DOHH2 (cell line): ENCODE data around the gene SUSD4.

Experiments
- H3F3A ChIP-seq: fragments of 200-600 bp; sonication (generic), shearing (Covaris generic); 2 replicates; pipeline ENCODE4 v1.6.0; 2016; ENCODE audit warnings: antibody characterized with exemption, mild to moderate bottlenecking; ENCODE audit not compliant: control insufficient read depth, insufficient read depth
- H3K27ac ChIP-seq: fragments of 200-600 bp; sonication (generic); 2 replicates; pipeline ENCODE4 v1.5.1; 2014; ENCODE audit warnings: low read depth, mild to moderate bottlenecking, low read length, moderate library complexity
- H3K27me3 ChIP-seq: fragments of 200-600 bp; sonication (generic); 2 replicates; pipeline ENCODE4 v1.6.1; 2014; ENCODE audit warnings: mild to moderate bottlenecking, low read length, mixed read lengths; ENCODE audit not compliant: control insufficient read depth
- H3K36me3 ChIP-seq: fragments of 200-600 bp; sonication (generic); 2 replicates; pipeline ENCODE4 v1.6.1; 2014; ENCODE audit warnings: mild to moderate bottlenecking, low read length, moderate library complexity, mixed read lengths; ENCODE audit not compliant: control insufficient read depth
- H3K4me1 ChIP-seq: fragments of 200-600 bp; sonication (generic); 2 replicates; pipeline ENCODE4 v1.6.1; 2014; ENCODE audit warnings: mild to moderate bottlenecking, low read length, mixed read lengths; ENCODE audit not compliant: control insufficient read depth
- H3K4me2 ChIP-seq: fragments of 200-600 bp; sonication (generic); 2 replicates; pipeline ENCODE4 v1.6.0; 2014; ENCODE audit warnings: mild to moderate bottlenecking, low read length, moderate library complexity
- H3K4me3 ChIP-seq: fragments of 200-600 bp; sonication (generic); 2 replicates; pipeline ENCODE4 v1.5.1; 2014; ENCODE audit warnings: mild to moderate bottlenecking, low read length, mixed read lengths
- H3K79me2 ChIP-seq: fragments of 200-600 bp; sonication (generic); 2 replicates; pipeline ENCODE4 v1.6.1; 2014; ENCODE audit warnings: mild to moderate bottlenecking, low read length, mixed read lengths; ENCODE audit not compliant: control insufficient read depth
- H3K9me2 ChIP-seq: fragments of 200-600 bp; sonication (generic); replicated peaks from 2 replicates; pipeline ENCODE4 v1.6.1; 2014; ENCODE audit warnings: mild to moderate bottlenecking, low read length, mixed read lengths; ENCODE audit not compliant: control insufficient read depth
- H3K9me3 ChIP-seq: fragments of 200-600 bp; sonication (generic); 2 replicates; pipeline ENCODE4 v1.6.1; 2014; ENCODE audit warnings: antibody characterized with exemption, low read length, mixed read lengths; ENCODE audit not compliant: control insufficient read depth, insufficient read depth
- H4K20me1 ChIP-seq: fragments of 200-600 bp; sonication (generic); 2 replicates; pipeline ENCODE4 v1.6.0; 2014; ENCODE audit warnings: low read depth, mild to moderate bottlenecking, antibody characterized with exemption, low read length, moderate library complexity; ENCODE audit not compliant: control insufficient read depth, insufficient read depth
- EZH2phosphoT487 ChIP-seq: fragments of 200-600 bp; sonication (generic); IDR thresholded peaks from 2 replicates; pipeline ENCODE4 v1.6.1; 2017; ENCODE audit warnings: borderline replicate concordance, mild to moderate bottlenecking, antibody characterized with exemption, low read length, moderate library complexity, mixed read lengths
- TF ChIP-seq, protein P1 (sequence below): fragments of 200-600 bp; sonication (generic); IDR thresholded peaks from one replicate; pipeline ENCODE4 v1.5.1; 2014; ENCODE audit warnings: antibody characterized with exemption, mild to moderate bottlenecking, low read depth, low read length; ENCODE audit not compliant: poor library complexity, severe bottlenecking

SUSD4 gene, protein sequence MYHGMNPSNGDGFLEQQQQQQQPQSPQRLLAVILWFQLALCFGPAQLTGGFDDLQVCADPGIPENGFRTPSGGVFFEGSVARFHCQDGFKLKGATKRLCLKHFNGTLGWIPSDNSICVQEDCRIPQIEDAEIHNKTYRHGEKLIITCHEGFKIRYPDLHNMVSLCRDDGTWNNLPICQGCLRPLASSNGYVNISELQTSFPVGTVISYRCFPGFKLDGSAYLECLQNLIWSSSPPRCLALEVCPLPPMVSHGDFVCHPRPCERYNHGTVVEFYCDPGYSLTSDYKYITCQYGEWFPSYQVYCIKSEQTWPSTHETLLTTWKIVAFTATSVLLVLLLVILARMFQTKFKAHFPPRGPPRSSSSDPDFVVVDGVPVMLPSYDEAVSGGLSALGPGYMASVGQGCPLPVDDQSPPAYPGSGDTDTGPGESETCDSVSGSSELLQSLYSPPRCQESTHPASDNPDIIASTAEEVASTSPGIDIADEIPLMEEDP

DNA sequence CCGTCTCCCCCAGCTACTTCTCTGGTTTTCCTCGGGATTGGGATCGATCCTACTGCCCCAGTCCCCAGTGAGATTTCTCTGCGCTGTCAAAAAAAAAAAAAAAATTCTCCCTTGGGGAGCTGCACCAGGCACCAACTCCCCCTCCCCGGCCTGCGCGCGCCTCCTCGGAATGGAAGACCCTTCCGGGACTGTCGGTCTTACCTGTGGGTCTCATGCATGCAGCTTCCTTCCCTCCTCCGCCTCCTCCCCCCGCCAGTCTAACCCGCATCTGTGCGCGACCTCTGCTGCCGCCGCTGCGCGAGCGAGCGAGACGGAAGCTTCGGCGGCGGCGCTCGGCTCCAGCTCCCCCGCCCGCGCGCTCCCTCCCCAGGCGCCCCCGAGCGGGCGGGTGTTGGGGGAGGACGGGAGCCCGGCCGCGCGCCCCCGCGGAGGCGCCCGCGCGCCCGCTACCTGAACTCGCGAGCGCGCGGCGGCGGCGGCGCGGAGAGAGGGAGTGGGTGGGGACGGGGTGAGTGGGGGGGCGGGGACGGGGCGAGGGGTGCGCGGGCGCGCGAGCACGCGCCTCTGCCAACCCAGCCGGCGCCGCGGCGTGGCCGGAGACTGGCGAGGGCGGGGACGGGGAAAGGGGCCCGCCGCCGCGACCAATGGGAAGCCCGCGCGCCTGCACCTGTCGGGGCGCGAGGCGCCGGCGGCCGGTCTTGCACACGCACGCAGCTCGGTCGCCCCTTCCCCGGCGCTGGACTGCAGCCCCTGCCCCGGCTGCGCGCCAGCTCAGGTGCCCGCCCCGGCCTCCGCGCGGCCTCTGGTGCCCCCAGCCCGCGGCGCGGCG lies at the start of gene SUSD4:
SUSD4 (minus strand) TSS at position 321 of the 829 bp plus-strand sequence. CDS start 751 bp downstream, outside the sequence.
- Histone ChIP-seq H3K9me3 (no peaks in the 10 kb centered on the region), H3K36me3 (no peaks in the 10 kb centered on the region), H3F3A (no peaks in the 10 kb centered on the region), H3K27ac (no peak within 1 kb of the TSS), H3K79me2 (no peaks in the 10 kb centered on the region), H3K4me2 (peak within 1 kb of the TSS; percentile 49), H3K4me3 (peak within 1 kb of the TSS; percentile 60), H3K4me1 (no peaks in the 10 kb centered on the region), H3K27me3 (peaks cover 7% of the 10 kb centered on the region; the same call in 1 of the 2 replicates), H3K9me2 (no peaks in the 10 kb centered on the region), H4K20me1 (no peaks in the 10 kb centered on the region)
- TF ChIP-seq, protein P1, sequence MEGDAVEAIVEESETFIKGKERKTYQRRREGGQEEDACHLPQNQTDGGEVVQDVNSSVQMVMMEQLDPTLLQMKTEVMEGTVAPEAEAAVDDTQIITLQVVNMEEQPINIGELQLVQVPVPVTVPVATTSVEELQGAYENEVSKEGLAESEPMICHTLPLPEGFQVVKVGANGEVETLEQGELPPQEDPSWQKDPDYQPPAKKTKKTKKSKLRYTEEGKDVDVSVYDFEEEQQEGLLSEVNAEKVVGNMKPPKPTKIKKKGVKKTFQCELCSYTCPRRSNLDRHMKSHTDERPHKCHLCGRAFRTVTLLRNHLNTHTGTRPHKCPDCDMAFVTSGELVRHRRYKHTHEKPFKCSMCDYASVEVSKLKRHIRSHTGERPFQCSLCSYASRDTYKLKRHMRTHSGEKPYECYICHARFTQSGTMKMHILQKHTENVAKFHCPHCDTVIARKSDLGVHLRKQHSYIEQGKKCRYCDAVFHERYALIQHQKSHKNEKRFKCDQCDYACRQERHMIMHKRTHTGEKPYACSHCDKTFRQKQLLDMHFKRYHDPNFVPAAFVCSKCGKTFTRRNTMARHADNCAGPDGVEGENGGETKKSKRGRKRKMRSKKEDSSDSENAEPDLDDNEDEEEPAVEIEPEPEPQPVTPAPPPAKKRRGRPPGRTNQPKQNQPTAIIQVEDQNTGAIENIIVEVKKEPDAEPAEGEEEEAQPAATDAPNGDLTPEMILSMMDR: no peak
- TF ChIP-seq EZH2phosphoT487: no peak

DNA sequence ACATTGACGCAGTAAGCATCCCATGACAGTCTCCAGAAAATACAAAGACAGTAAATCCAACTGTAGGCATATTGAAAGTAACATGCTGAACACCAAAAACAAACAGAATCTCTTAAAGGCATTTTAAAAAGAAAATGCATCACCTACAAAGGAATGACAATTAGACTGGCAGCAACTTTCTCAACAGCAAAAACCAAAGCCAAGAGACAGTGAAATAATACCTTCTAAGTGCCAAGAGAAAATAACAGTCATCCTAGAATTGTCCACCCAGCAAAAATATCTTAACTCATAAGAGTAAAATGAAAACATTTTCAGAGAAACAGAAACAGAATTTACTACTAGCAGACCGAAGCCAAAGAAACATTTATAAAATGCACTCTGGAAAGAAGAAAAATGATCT lies 49.2 kb upstream of the SUSD4 start:
- Histone ChIP-seq H3F3A (no peaks in the 10 kb centered on the region), H3K9me2 (no peaks in the 10 kb centered on the region), H3K4me3 (no peak overlapping the region), H3K27me3 (no peaks in the 10 kb centered on the region; the same call in 1 of the 2 replicates), H3K27ac (no peak overlapping the region), H3K36me3 (no peaks in the 10 kb centered on the region), H3K4me1 (no peaks in the 10 kb centered on the region), H3K79me2 (no peaks in the 10 kb centered on the region), H4K20me1 (no peaks in the 10 kb centered on the region), H3K4me2 (no peak overlapping the region), H3K9me3 (no peaks in the 10 kb centered on the region)
- TF ChIP-seq, protein P1: no peak
- no peak for TF ChIP-seq EZH2phosphoT487

DNA sequence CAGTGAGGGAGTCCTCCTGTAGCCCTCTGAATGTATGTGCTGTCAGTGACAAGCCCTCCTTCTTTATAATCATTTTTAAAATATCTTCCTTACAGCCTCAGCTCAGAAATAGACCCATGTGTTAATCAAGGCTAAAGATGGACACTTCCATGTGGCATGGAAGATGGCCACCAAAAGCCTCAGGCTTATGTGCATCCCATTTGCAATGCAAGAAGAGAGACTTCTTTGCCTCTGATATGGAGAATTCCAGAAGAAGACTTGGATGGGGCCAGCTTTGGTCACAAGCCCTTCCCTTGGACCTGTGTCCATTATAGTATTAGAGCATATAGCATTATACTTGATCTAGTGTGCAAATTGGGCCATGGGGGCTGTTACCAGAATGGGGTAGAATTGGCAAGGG lies 47.7 kb upstream of the SUSD4 start:
- H3K4me1 ChIP-seq: no peaks in the 10 kb centered on the region
- H3K4me2 ChIP-seq: no peak overlapping the region

More for the DNA sequence above, 47.7 kb upstream of the SUSD4 start:
- Histone ChIP-seq H3K27me3 (no peaks in the 10 kb centered on the region; the same call in 1 of the 2 replicates), H3K27ac (no peak overlapping the region), H4K20me1 (no peaks in the 10 kb centered on the region), H3K9me2 (no peaks in the 10 kb centered on the region), H3F3A (no peaks in the 10 kb centered on the region), H3K79me2 (no peaks in the 10 kb centered on the region), H3K36me3 (no peaks in the 10 kb centered on the region), H3K9me3 (no peaks in the 10 kb centered on the region), H3K4me3 (no peak overlapping the region)
- TF ChIP-seq, protein P1: no peak
- no peak for TF ChIP-seq EZH2phosphoT487
